SIG-M5 (cell line): Measurements from ENCODE around the gene MGA.

Source experiments
- DNase-seq: peaks from one replicate; lab custom pipeline; 2025; lab: John Stamatoyannopoulos, UW

Gene MGA

GRCh38 chr15:41659190-41659589 is 1.0 kb upstream of the MGA start:
- no peak for DNase-seq

GRCh38 chr15:41659855-41660234 is 360 bp upstream of the MGA start:
- DNase-seq = no peak

- no peak for DNase-seq
These were observed 893 bp downstream of the MGA start for GRCh38 chr15:41661078-41661517.

- DNase-seq = no peak
These were observed 1.5 kb downstream of the MGA start for GRCh38 chr15:41661518-41662225.

GRCh38 chr15:41666353-41666920 is 6.2 kb downstream of the MGA start:
- DNase-seq = no peak

- no peak for DNase-seq
These were observed 9.5 kb downstream of the MGA start for GRCh38 chr15:41669701-41670100.

GRCh38 chr15:41671656-41672648 is 11.7 kb downstream of the MGA start:
- no peak for DNase-seq

- no peak for DNase-seq
These were observed 15.1 kb downstream of the MGA start for GRCh38 chr15:41675337-41675736.

- DNase-seq = no peak
These were observed 18.5 kb downstream of the MGA start for GRCh38 chr15:41678742-41679141.

GRCh38 chr15:41683955-41684354 is 23.8 kb downstream of the MGA start:
- no peak for DNase-seq

GRCh38 chr15:41688671-41689070 is 28.5 kb downstream of the MGA start:
- no peak for DNase-seq

- no peak for DNase-seq
These were observed 28.9 kb downstream of the MGA start for GRCh38 chr15:41689083-41689482.

- DNase-seq = no peak
These were observed 29.6 kb downstream of the MGA start for GRCh38 chr15:41689834-41690233.

- no peak for DNase-seq
These were observed 30.4 kb downstream of the MGA start for GRCh38 chr15:41690636-41691035.

- no peak for DNase-seq
These were observed 31.3 kb downstream of the MGA start for GRCh38 chr15:41691471-41691870.

GRCh38 chr15:41692049-41692448 is 31.8 kb downstream of the MGA start:
- DNase-seq = no peak

GRCh38 chr15:41693757-41694156 is 33.6 kb downstream of the MGA start:
- DNase-seq = no peak

- DNase-seq = peak; percentile 73
These were observed 35.7 kb downstream of the MGA start for GRCh38 chr15:41695750-41696436.

GRCh38 chr15:41698779-41699178 is 38.6 kb downstream of the MGA start:
- no peak for DNase-seq

GRCh38 chr15:41703120-41703519 is 42.9 kb downstream of the MGA start:
- DNase-seq = no peak

GRCh38 chr15:41713047-41713446 is 52.8 kb downstream of the MGA start:
- no peak for DNase-seq

GRCh38 chr15:41714291-41714690 is 54.1 kb downstream of the MGA start:
- no peak for DNase-seq
